Measurements from ENCODE around the gene TOM1L2. TPM values are rescaled to one million over a fixed set of nuclear protein-coding genes. Genes with fewer than 3 reads are reported as not detected.

TOM1L2 gene
- total RNA-seq, 1 donor from 2014 or later: 19.4 TPM

DNA sequence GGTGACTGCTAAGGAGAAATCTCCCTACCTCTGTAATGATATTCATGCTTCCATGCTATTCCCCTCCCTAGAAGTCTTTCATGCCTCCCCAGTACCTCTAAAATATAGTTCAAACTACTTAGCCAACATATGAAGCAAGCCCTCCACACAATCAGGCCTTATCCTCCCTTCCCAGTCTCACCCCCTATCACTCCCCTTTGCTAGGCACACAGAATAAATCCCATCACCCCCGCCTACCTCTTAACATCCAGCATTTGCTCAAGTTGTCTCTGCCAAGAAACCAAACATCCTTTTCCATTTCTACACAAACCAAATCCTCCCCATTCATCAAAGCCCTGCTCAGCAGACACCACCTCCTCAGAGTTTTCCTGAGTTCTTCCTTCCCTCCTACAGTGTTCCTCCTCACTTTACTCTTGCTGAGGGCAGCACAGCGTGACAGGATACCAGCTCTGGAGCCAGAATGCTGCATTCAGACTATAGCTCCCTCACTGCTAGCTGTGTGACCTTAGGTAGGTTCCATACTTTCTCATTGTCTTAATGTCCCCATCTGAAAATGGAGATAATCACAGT is 7.0 kb downstream of the TOM1L2 start:
- H3K4me3 ChIP-seq (ENCODE audit: low read depth, low read length): no peak overlapping the region
- no peak for DNase-seq (ENCODE audit: low read depth)
- TF ChIP-seq, protein P1, sequence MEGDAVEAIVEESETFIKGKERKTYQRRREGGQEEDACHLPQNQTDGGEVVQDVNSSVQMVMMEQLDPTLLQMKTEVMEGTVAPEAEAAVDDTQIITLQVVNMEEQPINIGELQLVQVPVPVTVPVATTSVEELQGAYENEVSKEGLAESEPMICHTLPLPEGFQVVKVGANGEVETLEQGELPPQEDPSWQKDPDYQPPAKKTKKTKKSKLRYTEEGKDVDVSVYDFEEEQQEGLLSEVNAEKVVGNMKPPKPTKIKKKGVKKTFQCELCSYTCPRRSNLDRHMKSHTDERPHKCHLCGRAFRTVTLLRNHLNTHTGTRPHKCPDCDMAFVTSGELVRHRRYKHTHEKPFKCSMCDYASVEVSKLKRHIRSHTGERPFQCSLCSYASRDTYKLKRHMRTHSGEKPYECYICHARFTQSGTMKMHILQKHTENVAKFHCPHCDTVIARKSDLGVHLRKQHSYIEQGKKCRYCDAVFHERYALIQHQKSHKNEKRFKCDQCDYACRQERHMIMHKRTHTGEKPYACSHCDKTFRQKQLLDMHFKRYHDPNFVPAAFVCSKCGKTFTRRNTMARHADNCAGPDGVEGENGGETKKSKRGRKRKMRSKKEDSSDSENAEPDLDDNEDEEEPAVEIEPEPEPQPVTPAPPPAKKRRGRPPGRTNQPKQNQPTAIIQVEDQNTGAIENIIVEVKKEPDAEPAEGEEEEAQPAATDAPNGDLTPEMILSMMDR (conservative IDR thresholded peaks at IDR 0.05; ENCODE audit: low read depth, low read length): no peak

DNA sequence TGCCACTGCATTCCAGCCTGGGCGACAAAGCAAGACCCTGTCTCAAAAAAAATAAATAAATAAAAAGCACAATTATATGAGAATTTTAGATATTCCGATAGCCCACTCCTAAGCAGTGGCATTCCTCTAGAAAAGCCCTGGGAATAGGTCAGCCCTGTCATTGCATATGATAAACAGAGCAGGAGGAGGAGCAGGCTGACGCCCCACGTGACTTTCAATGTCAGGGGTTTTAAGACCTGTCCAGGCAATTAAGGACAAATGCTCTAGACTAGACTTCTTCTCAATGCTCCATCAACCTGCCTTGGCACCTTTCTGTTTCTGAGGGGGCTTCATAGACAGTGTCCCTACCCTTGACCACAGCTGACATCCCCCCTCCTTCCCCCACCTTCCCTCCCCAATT is 7.5 kb downstream of the TOM1L2 start:
- no peak for DNase-seq (ENCODE audit: low read depth)
- TF ChIP-seq, protein P1 (conservative IDR thresholded peaks at IDR 0.05; ENCODE audit: low read depth, low read length): no peak
- H3K4me3 ChIP-seq (ENCODE audit: low read depth, low read length): no peak overlapping the region

DNA sequence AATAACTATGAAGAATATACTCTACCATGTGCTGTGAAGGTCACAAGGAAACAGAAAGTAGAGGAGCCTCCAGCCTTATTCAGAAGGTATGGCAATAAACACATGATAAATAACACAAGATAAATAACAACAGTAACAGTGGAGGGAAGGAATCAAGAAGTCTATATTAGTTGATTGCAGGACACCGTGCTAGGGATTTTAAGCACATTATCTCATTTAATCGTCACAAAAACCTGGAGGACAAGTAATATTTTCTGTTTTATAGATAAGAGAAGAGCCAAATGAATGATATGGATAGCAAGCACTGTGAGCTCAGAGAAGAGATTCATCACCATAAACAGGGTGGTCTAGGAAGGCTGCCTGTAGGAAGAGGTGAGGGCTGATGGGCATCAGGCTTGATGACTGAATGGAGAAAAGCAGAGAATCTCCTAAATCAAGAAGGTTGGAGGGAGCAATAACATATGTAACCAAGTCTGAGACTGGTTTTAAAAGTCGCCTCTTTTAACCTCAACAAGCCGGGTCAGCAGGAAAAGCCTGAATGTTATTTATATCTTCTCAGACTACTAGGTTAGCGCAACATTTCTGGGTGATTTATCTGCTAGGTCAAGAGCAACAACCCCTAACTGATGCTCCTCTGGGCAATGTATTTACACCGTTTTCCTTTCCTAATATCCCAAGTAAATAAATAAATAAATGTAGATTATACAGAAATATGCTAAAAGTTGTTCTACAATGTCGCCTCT is 8.3 kb downstream of the TOM1L2 start:
- DNase-seq (ENCODE audit: low read depth): no peak
- TF ChIP-seq, protein P1 (conservative IDR thresholded peaks at IDR 0.05; ENCODE audit: low read depth, low read length): no peak
- no peak overlapping the region for H3K4me3 ChIP-seq (ENCODE audit: low read depth, low read length)

DNA sequence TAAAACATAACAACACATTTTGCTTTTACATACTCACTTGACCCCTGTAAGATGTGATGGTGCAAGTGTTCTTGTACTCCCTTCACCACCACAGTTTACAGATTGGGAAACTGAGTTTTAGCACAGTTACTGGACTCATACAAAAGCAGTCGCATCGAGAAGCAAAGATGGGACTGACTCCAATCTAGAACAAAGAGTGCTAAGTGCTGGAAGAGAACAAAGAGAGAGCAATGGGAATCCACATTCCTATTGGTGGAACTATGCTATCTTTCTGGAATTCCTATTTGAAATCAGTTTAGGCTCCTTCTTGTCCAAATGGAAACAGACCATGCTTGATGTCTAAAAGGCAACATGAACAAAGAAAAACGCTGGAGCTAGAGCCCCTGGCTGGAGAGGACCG is 9.1 kb downstream of the TOM1L2 start:
- no peak overlapping the region for H3K4me3 ChIP-seq (ENCODE audit: low read depth, low read length)
- TF ChIP-seq, protein P1 (conservative IDR thresholded peaks at IDR 0.05; ENCODE audit: low read depth, low read length): no peak
- DNase-seq (ENCODE audit: low read depth): no peak

DNA sequence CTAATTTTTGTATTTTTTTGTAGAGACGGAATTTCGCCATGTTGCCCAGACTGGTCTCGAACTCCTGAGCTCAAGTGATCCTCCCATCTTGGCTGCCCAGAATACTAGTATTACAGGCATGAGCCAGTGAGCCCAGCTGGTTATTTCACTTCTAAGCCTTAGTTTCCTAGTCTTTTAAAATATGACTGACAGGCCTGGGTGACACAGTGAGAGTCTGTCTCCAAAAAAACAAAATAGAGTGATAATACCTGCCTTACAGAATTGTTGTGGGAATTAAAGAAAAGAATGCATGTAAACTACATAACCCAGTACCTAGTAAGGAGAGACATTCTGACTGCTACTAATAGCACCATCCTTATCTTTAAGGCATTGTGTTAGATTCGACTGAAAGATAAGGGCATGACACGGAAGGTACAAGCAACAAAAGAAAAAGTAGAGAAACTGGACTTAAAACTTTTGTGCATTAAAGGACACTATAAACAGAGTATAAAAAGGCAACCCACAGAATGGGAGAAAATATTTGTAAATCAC is 11.6 kb downstream of the TOM1L2 start:
- TF ChIP-seq, protein P1 (conservative IDR thresholded peaks at IDR 0.05; ENCODE audit: low read depth, low read length): no peak
- DNase-seq (ENCODE audit: low read depth): no peak
- H3K4me3 ChIP-seq (ENCODE audit: low read depth, low read length): peak overlapping the region; percentile 40

DNA sequence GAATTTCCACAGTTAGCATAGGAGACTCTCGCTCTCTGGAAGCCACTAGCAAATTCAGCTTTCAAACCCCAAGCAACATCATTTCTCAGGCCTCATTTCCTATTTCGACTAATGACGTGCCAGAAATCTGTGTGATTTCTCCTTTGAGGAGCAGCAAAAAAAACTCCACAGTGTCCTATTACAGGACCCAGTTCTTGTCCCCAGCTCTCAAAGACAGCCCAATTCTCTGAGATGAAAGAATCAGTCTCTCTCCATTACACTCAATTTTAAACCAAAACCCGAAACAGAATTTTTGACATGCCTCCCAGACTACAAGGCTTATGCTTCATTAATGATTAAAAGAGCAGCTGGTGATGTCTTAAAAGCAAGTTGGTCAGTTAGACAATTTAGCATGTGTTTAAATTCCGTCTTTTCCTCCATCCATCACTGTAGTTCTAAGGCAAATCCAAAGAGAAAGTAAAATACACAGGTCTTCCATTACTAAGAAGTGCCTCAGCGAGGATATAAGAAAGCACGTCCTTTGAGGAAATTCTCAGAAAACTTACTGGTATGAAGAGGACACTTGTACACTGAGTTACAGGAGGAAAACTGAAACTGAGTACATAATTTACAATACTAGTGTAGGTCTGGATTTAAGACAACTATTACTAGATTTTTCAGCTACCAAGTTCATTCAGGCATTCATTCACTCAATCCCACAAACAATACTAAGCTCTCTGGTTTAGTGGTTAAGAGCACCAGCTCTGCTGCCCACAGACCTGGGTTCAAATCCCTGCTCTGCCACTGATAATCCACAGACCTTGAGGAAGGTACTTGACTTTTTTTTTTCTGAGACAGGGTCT is 12.5 kb downstream of the TOM1L2 start:
- H3K4me3 ChIP-seq (ENCODE audit: low read depth, low read length): peak overlapping the region; percentile 40
- DNase-seq (ENCODE audit: low read depth): no peak
- TF ChIP-seq, protein P1 (conservative IDR thresholded peaks at IDR 0.05; ENCODE audit: low read depth, low read length): no peak
